HG03354 (cell line): ENCODE data around the gene IQGAP1.
"Not testable (repeated sequence)": the region's sequence is repeated elsewhere in the genome, so short reads cannot be mapped to it uniquely, and the experiment has no call there.

ENCODE experiments used
- ATAC-seq: cut with Tn5 transposase; IDR thresholded peaks from one replicate; pipeline ENCODE4 v1.9.1; 2021; ENCODE audit warnings: mild to moderate bottlenecking; ENCODE audit not compliant: unreplicated experiment, poor library complexity, severe bottlenecking

IQGAP1 gene

GRCh38 chr15:90512981-90513380 lies 124.9 kb downstream of the IQGAP1 start:
- no peak for ATAC-seq

GRCh38 chr15:90513448-90513847 lies 125.4 kb downstream of the IQGAP1 start:
- ATAC-seq = no peak

DNA sequence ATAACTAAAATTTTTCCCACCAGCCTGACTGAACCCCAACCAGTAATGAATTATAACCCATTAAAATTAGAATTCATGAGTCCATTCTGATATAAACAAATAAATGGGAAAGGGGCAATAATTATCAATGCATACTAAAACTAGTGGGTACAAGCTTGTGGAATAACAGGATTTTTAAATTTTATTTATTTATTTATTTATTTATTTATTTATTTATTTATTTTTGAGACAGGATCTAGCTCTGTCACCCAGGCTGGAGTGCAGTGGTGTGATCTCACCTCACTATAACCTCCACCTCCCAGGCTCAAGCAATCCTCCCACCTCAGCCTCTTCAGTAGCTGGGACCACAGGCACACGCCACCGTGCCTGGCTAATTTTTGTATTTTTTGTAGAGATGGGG lies 125.9 kb downstream of the IQGAP1 start:
- not testable (repeated sequence) for ATAC-seq

DNA sequence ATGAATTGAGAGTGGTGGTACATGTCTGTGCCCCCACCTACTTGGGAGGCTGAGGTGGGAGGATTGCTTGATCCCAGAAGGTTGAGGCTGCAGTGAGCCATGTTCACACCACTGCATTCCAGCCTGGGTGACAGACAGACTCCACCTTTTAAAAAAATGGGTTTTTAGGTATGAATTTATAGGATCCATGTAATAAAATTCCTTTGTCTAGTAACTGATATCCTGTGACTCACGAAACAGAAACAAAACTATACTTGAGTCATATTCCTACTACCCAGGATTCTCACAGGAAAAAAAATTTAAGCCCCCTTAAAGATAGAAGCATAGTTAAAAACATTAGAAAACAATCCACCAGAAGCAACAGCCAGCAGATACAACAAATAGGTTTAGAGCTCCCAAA lies 131.6 kb downstream of the IQGAP1 start:
- no peak for ATAC-seq

- no peak for ATAC-seq
Measured at GRCh38 chr15:90520365-90520764, 132.3 kb downstream of the IQGAP1 start.

DNA sequence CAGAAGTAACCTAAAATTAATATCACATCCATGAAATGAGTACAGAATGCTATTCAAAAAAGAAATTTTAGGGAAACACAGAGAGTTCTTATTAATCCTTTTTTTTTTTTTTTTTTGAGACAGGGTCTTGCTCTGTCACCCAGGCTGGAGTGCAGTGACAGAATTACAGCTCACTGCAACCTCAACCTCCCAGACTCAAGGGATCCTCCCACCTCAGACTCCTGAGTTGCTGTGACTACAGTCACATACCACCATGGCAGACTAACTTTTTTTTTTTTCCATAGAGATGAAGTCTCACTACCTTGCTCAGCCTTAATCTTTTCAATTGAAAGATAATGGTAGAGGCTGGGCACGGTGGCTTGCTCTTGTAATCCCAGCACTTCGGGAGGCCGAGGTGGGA lies 135.3 kb downstream of the IQGAP1 start:
- ATAC-seq = no peak

GRCh38 chr15:90524018-90524803 lies 136.2 kb downstream of the IQGAP1 start:
- peak; percentile 82 for ATAC-seq

DNA sequence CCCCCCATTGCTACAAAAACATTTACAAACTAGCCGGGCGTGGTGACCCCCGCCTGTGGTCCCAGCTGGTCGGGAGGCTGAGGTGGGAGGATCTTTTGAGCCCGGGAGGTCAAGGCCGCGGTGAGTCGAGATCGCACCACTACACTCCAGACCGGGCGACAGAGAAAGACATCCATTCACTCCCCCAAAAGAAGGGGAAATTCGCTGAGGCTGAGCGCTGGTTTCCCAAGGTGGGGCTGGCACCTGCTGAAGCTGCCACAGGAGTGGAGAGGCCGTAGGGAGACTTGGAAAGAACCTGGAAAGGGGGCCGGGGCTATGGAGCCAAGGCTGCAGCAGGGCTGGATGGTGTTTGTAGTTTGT lies 140.9 kb downstream of the IQGAP1 start:
- no peak for ATAC-seq

- peak; percentile 73 for ATAC-seq
Measured at GRCh38 chr15:90529371-90530249, 141.6 kb downstream of the IQGAP1 start, which contains the start of gene CRTC3. Gene CRTC3, plus strand, starts transcription at chr15:90529923. Its CDS starts 149 bp downstream, at chr15:90530072.

- peak; percentile 67 for ATAC-seq
Measured at GRCh38 chr15:90530250-90531051, 142.4 kb downstream of the IQGAP1 start.

DNA sequence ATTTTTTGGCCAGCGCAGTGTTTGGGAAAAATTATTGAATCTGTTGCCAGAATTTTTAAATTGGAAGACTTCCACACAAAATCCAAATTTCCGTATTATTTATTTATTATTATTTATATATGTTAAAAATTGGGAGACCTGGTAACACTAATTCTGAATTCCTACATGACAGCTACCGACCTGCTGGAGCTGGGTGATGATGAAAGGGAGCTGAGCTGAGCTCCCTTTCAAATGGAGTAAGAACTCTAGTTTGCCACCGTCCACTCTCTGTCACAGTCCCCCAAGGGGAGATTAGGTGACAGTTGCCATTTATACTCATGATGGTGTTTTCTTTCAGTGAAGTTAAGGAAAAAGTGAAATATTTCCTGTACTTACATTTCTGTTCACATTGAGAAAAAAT lies 143.1 kb downstream of the IQGAP1 start:
- no peak for ATAC-seq

DNA sequence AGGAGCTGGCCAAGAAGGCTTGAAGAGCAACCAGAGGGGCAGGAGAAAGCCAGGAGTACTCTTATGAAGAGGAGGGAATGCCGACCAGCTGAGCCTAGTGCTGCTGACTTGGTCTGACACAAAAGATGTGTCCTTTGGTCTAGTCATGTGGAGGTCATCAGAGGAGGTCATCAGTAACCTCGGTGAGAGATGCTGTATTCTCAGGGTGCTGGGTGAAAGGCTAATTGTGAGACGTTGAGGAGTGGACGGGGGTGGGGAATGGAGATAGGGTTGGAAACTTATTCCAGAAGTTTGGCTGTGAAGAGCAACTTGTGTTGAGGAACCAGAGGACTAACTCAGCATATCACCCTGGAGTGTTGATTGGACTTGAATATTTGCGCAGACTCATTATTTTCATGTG lies 147.2 kb downstream of the IQGAP1 start:
- no peak for ATAC-seq

DNA sequence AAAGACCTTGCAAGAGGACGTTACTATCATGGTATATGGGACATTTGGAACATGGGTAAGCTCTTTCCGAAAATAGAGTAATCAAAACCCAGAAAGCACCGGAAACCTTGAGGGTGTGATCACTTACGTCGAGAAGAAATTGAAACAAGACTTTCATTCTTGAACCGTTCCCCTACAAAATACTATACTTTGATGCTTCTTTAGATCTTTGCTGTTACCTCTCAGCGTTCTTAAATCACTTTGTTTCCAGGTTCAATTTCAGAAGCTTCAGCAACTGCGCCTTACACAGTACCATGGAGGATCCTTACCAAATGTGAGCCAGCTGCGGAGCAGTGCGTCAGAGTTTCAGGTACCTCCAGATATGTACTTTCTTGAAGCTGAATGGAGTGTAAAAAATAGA lies 151.7 kb downstream of the IQGAP1 start:
- no peak for ATAC-seq

GRCh38 chr15:90540768-90541167 lies 152.7 kb downstream of the IQGAP1 start:
- no peak for ATAC-seq

DNA sequence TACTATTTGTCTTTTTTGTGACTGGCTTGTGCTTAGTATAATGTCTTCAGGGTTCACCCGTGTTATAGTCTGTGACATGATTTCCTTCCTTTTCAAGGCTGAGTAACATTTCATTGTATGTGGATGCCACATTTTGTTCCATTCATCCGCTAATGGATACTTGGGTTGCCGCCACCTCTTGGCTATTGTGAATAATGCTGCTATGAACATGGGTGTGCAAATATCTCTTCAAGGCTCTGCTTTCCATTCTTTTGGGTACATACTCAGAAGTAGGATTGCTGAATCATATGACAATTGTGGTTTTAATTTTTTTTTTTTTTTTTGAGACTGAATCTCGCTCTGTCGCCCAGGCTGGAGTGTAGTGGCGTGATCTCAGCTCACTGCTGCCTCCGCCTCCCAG lies 157.1 kb downstream of the IQGAP1 start:
- ATAC-seq = no peak

DNA sequence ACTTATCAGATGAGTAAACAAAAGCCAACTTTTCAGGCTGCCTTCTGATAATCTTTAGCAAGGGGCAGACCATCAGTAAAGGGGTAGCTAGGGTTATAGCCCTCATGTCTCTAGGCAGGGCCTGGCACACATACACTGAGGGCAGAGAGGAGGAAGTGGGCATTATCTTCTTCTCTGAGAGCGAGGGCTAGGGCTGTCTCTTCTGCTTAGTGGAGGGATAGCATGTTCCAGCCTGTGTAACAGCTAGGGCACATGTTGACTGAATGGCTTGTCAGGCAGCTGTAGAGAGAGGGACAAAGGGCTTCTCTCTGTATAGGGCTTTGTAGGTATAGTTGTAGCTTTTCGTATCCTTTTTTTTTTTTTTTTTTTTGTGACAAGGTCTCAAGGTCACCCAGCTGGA lies 159.5 kb downstream of the IQGAP1 start:
- ATAC-seq = no peak

DNA sequence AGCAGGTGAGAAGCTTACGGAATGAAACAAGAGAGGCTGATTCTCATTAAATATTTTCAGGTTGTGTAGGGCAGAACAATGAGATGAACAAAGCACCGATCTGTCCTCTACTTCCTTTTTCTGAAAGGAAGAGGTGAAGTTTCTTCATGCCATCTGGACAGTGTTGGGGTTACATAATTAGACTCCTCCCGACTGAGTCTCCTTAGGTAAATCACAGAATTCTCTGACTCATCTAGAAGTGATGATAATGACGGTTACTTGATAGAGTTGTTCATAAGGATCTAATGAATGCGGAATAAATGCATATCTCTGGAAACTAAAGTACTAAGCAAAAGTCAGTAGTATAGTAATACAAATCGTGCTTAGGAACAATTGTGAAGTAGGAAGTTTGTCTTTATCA lies 162.9 kb downstream of the IQGAP1 start:
- peak; percentile 68 for ATAC-seq
